ENCODE results near the gene MUC2.

- TF ChIP-seq CTCF (conservative IDR thresholded peaks at IDR 0.05): no peak
- TF ChIP-seq EZH2 (IDR thresholded peaks at IDR 0.05; ENCODE audit: low read depth): no peak
Measured at GRCh38 chr11:1037506-1038055, 37.1 kb upstream of the MUC2 start.

All from PC-9 (cell line).